Vagina (tissue), 2 donors: ENCODE data around the gene VWA3A.

Experiments used
- CTCF ChIP-seq, 3 experiments: fragments of 450-650 bp in 2 of 3; fragments of 200-600 bp in 1 of 3; sonication (generic) in 1 of 3; IDR thresholded peaks; one replicate each; pipeline ENCODE4 v1.5.1; 2017 to 2019; ENCODE audit warnings: antibody characterized with exemption in 3 of 3, mild to moderate bottlenecking in 2 of 3, moderate library complexity in 2 of 3
- POLR2A ChIP-seq, 2 donors: fragments of 450-650 bp; IDR thresholded peaks; one replicate each; pipeline ENCODE4 v1.6.1; 2017; ENCODE audit warnings: antibody characterized with exemption in 2 of 2, mild to moderate bottlenecking in 2 of 2, moderate library complexity in 2 of 2
- POLR2AphosphoS5 ChIP-seq, 2 donors: sonication (generic); formaldehyde crosslinking; IDR thresholded peaks; one replicate each; pipeline ENCODE4 v1.9.0; 2017; ENCODE audit warnings: antibody characterized with exemption in 2 of 2, mild to moderate bottlenecking in 2 of 2, low read depth in 1 of 2; ENCODE audit not compliant: insufficient read depth in 1 of 2

GRCh38 chr16:22174642-22175041, 82.3 kb downstream of the VWA3A start:
- TF ChIP-seq POLR2AphosphoS5 (IDR thresholded peaks at IDR 0.05; ENCODE audit: insufficient read depth in 1 of 2, low read depth in 1 of 2), result no peak
- TF ChIP-seq CTCF (IDR thresholded peaks at IDR 0.05), result no peak
- no peak for TF ChIP-seq POLR2A (IDR thresholded peaks at IDR 0.05)
